Suprapubic skin (tissue), 4 donors: ENCODE measurements around the gene C3orf20. TPM values are rescaled to one million over a fixed set of nuclear protein-coding genes. Genes with fewer than 3 reads are reported as not detected.

Source experiments
- DNase-seq, 2 donors: peaks; one replicate each; pipeline ENCODE4 v3.0.0-alpha.2; 2019; ENCODE audit warnings: low spot score in 2 of 2
- H3K27ac ChIP-seq: fragments of 200-600 bp; sonication (generic); one replicate; pipeline ENCODE4 v1.5.1; 2019
- H3K27me3 ChIP-seq: fragments of 200-600 bp; sonication (generic); one replicate; pipeline ENCODE4 v1.5.1; 2019
- H3K36me3 ChIP-seq: fragments of 200-600 bp; sonication (generic); one replicate; pipeline ENCODE4 v1.5.1; 2019
- H3K4me1 ChIP-seq: fragments of 200-600 bp; sonication (generic); one replicate; pipeline ENCODE4 v1.5.1; 2019
- H3K4me3 ChIP-seq: fragments of 200-600 bp; sonication (generic); one replicate; pipeline ENCODE4 v1.5.1; 2019; ENCODE audit warnings: mild to moderate bottlenecking
- H3K9me3 ChIP-seq: fragments of 200-600 bp; sonication (generic); one replicate; pipeline ENCODE4 v1.5.1; 2019
- CTCF ChIP-seq, 2 donors: fragments of 200-600 bp in 1 of 2; fragments of 450-650 bp in 1 of 2; sonication (generic) in 1 of 2; IDR thresholded peaks; one replicate each; pipeline ENCODE4 v1.5.1; 2016 to 2019; ENCODE audit warnings: antibody characterized with exemption in 2 of 2, mild to moderate bottlenecking in 1 of 2, moderate library complexity in 1 of 2
- EP300 ChIP-seq: sonication (generic); formaldehyde crosslinking; IDR thresholded peaks from one replicate; pipeline ENCODE4 v1.6.1; 2017; ENCODE audit warnings: antibody characterized with exemption
- POLR2A ChIP-seq, 2 donors: fragments of 450-650 bp; IDR thresholded peaks; one replicate each; pipeline ENCODE4 v1.6.1; 2017; ENCODE audit warnings: antibody characterized with exemption in 2 of 2, mild to moderate bottlenecking in 2 of 2, moderate library complexity in 2 of 2
- POLR2AphosphoS5 ChIP-seq, 3 donors: sonication (generic); formaldehyde crosslinking; IDR thresholded peaks; one replicate each; pipeline ENCODE4 v1.6.1; 2017; ENCODE audit warnings: antibody characterized with exemption in 3 of 3
- WGBS: methylation state at CpG from one replicate; pipeline ENCODE4 v1.1.5; 2018; 5-methylcytosine and 5-hydroxymethylcytosine counted together
- total RNA-seq, 4 donors: library from RNA; depleted of rRNA; stranded (reverse); fragments of >200 nt; gene quantifications; one replicate each; pipeline ENCODE4 v1.1.0, GENCODE V29; 2016

The C3orf20 gene
- total RNA-seq, 4 donors from 2014 or later: 0.21 TPM; not detected in 3

- Histone ChIP-seq H3K4me3 (no peak overlapping the region), H3K36me3 (no peaks in the 10 kb centered on the region), H3K27me3 (peaks cover 11% of the 10 kb centered on the region), H3K27ac (peak overlapping the region; percentile 67), H3K4me1 (peaks cover 16% of the 10 kb centered on the region), H3K9me3 (no peaks in the 10 kb centered on the region)
- 67% methylated on average over 11 of the region's 12 CpGs for WGBS
- TF ChIP-seq POLR2AphosphoS5 (IDR thresholded peaks at IDR 0.05) (no peak), CTCF (IDR thresholded peaks at IDR 0.05) (no peak)
- DNase-seq: no peak
Observed at GRCh38 chr3:14803981-14804834, 129.3 kb downstream of the C3orf20 start.

GRCh38 chr3:14804835-14805780 is 130.2 kb downstream of the C3orf20 start:
- no peak for TF ChIP-seq POLR2A (IDR thresholded peaks at IDR 0.05)
- no peak for TF ChIP-seq EP300
- no peak for TF ChIP-seq POLR2AphosphoS5 (IDR thresholded peaks at IDR 0.05)
- TF ChIP-seq CTCF (IDR thresholded peaks at IDR 0.05): no peak
- 67% methylated on average over 7 of the region's 7 CpGs for WGBS
- Histone ChIP-seq H3K9me3 (no peaks in the 10 kb centered on the region), H3K36me3 (no peaks in the 10 kb centered on the region), H3K27me3 (peaks cover 20% of the 10 kb centered on the region), H3K27ac (no peak overlapping the region), H3K4me3 (no peak overlapping the region), H3K4me1 (peaks cover 21% of the 10 kb centered on the region)
- no peak for DNase-seq

GRCh38 chr3:14805961-14806537 is 131.1 kb downstream of the C3orf20 start:
- Histone ChIP-seq H3K27me3 (peaks cover 23% of the 10 kb centered on the region), H3K9me3 (no peaks in the 10 kb centered on the region), H3K4me3 (no peak overlapping the region), H3K4me1 (peaks cover 26% of the 10 kb centered on the region), H3K27ac (no peak overlapping the region), H3K36me3 (no peaks in the 10 kb centered on the region)
- 76% methylated on average over 4 of the region's 4 CpGs for WGBS
- no peak for DNase-seq
- TF ChIP-seq EP300: no peak
- no peak for TF ChIP-seq POLR2AphosphoS5 (IDR thresholded peaks at IDR 0.05)
- TF ChIP-seq CTCF (IDR thresholded peaks at IDR 0.05): no peak
- no peak for TF ChIP-seq POLR2A (IDR thresholded peaks at IDR 0.05)

GRCh38 chr3:14806641-14807263 is 131.8 kb downstream of the C3orf20 start:
- WGBS: 66% methylated on average over 8 of the region's 8 CpGs
- DNase-seq: no peak
- no peak overlapping the region for H3K4me3 ChIP-seq
- no peak overlapping the region for H3K27ac ChIP-seq
- no peaks in the 10 kb centered on the region for H3K9me3 ChIP-seq
- no peak for TF ChIP-seq POLR2AphosphoS5 (IDR thresholded peaks at IDR 0.05)
- no peak for TF ChIP-seq CTCF (IDR thresholded peaks at IDR 0.05)
- no peak for TF ChIP-seq EP300
- no peak for TF ChIP-seq POLR2A (IDR thresholded peaks at IDR 0.05)
- H3K27me3 ChIP-seq: peaks cover 30% of the 10 kb centered on the region
- no peaks in the 10 kb centered on the region for H3K36me3 ChIP-seq
- peaks cover 26% of the 10 kb centered on the region for H3K4me1 ChIP-seq
